Thyroid gland (tissue), 4 donors: ENCODE results near the gene CLASP1.

ENCODE experiments used
- POLR2A ChIP-seq, 2 donors: fragments of 450-650 bp; IDR thresholded peaks; one replicate each; pipeline ENCODE4 v1.6.1; 2017; ENCODE audit warnings: antibody characterized with exemption in 2 of 2, mild to moderate bottlenecking in 2 of 2, moderate library complexity in 1 of 2
- TF ChIP-seq, protein P1 (sequence below), 6 experiments: fragments of 200-600 bp in 3 of 6; fragments of 450-650 bp in 3 of 6; sonication (generic) in 3 of 6; IDR thresholded peaks; one replicate each; pipeline ENCODE4 v1.5.1; 2016 to 2019; ENCODE audit warnings: antibody characterized with exemption in 6 of 6, mild to moderate bottlenecking in 2 of 6, inconsistent platforms in 1 of 6, moderate library complexity in 1 of 6

DNA sequence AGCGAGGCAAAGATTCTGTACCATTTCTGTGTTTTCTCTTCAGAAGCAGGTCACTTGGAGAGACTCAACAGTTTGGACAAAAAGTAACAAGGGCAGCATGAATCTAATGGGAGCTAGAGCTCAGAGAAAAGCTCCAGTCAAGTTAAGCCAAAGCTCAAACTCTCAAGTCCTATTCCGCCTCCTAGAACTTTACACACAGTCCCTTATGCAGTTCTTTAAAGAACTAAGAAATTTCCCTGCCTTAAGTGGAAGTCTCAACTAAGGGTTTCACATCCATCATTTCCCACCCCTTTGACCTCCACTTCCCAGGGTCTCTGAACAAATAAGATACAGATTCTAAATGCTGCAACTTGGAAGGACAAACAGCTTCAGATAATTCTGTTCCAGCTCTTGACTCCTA lies 239.9 kb downstream of the CLASP1 start:
- TF ChIP-seq, protein P1, sequence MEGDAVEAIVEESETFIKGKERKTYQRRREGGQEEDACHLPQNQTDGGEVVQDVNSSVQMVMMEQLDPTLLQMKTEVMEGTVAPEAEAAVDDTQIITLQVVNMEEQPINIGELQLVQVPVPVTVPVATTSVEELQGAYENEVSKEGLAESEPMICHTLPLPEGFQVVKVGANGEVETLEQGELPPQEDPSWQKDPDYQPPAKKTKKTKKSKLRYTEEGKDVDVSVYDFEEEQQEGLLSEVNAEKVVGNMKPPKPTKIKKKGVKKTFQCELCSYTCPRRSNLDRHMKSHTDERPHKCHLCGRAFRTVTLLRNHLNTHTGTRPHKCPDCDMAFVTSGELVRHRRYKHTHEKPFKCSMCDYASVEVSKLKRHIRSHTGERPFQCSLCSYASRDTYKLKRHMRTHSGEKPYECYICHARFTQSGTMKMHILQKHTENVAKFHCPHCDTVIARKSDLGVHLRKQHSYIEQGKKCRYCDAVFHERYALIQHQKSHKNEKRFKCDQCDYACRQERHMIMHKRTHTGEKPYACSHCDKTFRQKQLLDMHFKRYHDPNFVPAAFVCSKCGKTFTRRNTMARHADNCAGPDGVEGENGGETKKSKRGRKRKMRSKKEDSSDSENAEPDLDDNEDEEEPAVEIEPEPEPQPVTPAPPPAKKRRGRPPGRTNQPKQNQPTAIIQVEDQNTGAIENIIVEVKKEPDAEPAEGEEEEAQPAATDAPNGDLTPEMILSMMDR (IDR thresholded peaks at IDR 0.05), result no peak
- TF ChIP-seq POLR2A (IDR thresholded peaks at IDR 0.05), result no peak
